OCI-LY7 (cell line): Measurements from ENCODE around the gene TMEM258. TPM values are rescaled to one million over a fixed set of nuclear protein-coding genes. Genes with fewer than 3 reads are reported as not detected.

Experiments used
- BruUV-seq: library from RNA; stranded (reverse); fragments of 400-500 nt; replicated peaks from 2 replicates; lab custom pipeline; 2021; lab: Mats Ljungman, UMichigan
- CTCF ChIA-PET: fragments of 300-600 bp; sonication (Branson Sonifier 250); formaldehyde crosslinking; loops from one replicate; lab custom pipeline; 2022; ENCODE audit warnings: antibody characterized with exemption; ENCODE audit not compliant: unreplicated experiment; lab: Charles Lee
- POLR2A ChIA-PET: fragments of 300-600 bp; sonication (Branson Sonifier 250); formaldehyde crosslinking; loops from one replicate; lab custom pipeline; 2022; ENCODE audit warnings: antibody characterized with exemption; lab: Charles Lee
- DNase-seq: peaks from one replicate; pipeline ENCODE4 v3.0.0-alpha.2; 2015; ENCODE audit warnings: low spot score
- H2AFZ ChIP-seq: fragments of 200-600 bp; sonication (generic), shearing (Covaris generic); 2 replicates; pipeline ENCODE4 v1.6.1; 2014; ENCODE audit warnings: mild to moderate bottlenecking, antibody characterized with exemption, low read length, moderate library complexity
- H3K27ac ChIP-seq: fragments of 200-600 bp; sonication (generic); 2 replicates; pipeline ENCODE4 v1.5.1; 2014; ENCODE audit warnings: mixed run types, low read depth, mild to moderate bottlenecking, moderate library complexity, low read length, inconsistent platforms; ENCODE audit not compliant: poor library complexity, severe bottlenecking
- H3K36me3 ChIP-seq: fragments of 200-600 bp; sonication (generic); 2 replicates; pipeline ENCODE4 v1.6.1; 2014; ENCODE audit warnings: mild to moderate bottlenecking, antibody characterized with exemption, low read length, moderate library complexity, mixed read lengths; ENCODE audit not compliant: insufficient read depth
- H3K4me1 ChIP-seq: fragments of 200-600 bp; sonication (generic); 2 replicates; pipeline ENCODE4 v1.5.1; 2014; ENCODE audit warnings: mild to moderate bottlenecking, low read length; ENCODE audit not compliant: insufficient read depth, poor library complexity, severe bottlenecking
- H3K4me2 ChIP-seq: fragments of 200-600 bp; sonication (generic); 2 replicates; pipeline ENCODE4 v1.6.1; 2014; ENCODE audit warnings: mild to moderate bottlenecking, low read length
- H3K4me3 ChIP-seq: fragments of 200-600 bp; sonication (generic); 2 replicates; pipeline ENCODE4 v1.5.1; 2014; ENCODE audit warnings: mild to moderate bottlenecking, low read depth, low read length; ENCODE audit not compliant: poor library complexity, severe bottlenecking
- H3K79me2 ChIP-seq: fragments of 200-600 bp; sonication (generic); 2 replicates; pipeline ENCODE4 v1.6.1; 2016; ENCODE audit warnings: low read depth, mild to moderate bottlenecking, low read length, moderate library complexity, mixed read lengths; ENCODE audit not compliant: insufficient read depth
- H3K9me2 ChIP-seq: fragments of 200-600 bp; sonication (generic); 2 replicates; pipeline ENCODE4 v1.6.1; 2016; ENCODE audit warnings: mild to moderate bottlenecking, low read length, mixed read lengths; ENCODE audit not compliant: insufficient read depth
- H3K9me3 ChIP-seq: fragments of 200-600 bp; sonication (generic); 2 replicates; pipeline ENCODE4 v1.6.1; 2014; ENCODE audit warnings: mild to moderate bottlenecking, mixed run types, low read length, mixed read lengths
- H4K20me1 ChIP-seq: fragments of 200-600 bp; sonication (generic); 2 replicates; pipeline ENCODE4 v1.6.1; 2014; ENCODE audit warnings: mild to moderate bottlenecking, antibody characterized with exemption, low read length, moderate library complexity, mixed read lengths; ENCODE audit not compliant: insufficient read depth
- EZH2phosphoT487 ChIP-seq: fragments of 200-600 bp; sonication (generic); IDR thresholded peaks from 2 replicates; pipeline ENCODE4 v1.6.1; 2018; ENCODE audit warnings: low read depth, borderline replicate concordance, mild to moderate bottlenecking, mixed run types, antibody characterized with exemption, low read length, moderate library complexity, mixed read lengths
- intact Hi-C: fragments of 100-400 bp; cut with micrococcal nuclease; formaldehyde crosslinking; loops from one replicate; pipeline ENCODE4 v1.10.0; 2022; ENCODE audit not compliant: unreplicated experiment
- total RNA-seq, 2 experiments: library from RNA; depleted of rRNA in 1 of 2; stranded (reverse); fragments of >200 nt in 1 of 2; shearing (Covaris generic) in 1 of 2; gene quantifications; 2 replicates each; pipeline ENCODE4 v1.2.3, GENCODE V29; 2014 to 2022
- TF ChIP-seq, protein P1 (sequence below): fragments of 200-600 bp; sonication (generic); conservative IDR thresholded peaks from 2 replicates; pipeline ENCODE4 v1.5.1; 2014; ENCODE audit warnings: mild to moderate bottlenecking, antibody characterized with exemption, low read length, moderate library complexity, mixed read lengths

TMEM258 gene
- total RNA-seq, 2 experiments from 2014 or later: 174 TPM

DNA sequence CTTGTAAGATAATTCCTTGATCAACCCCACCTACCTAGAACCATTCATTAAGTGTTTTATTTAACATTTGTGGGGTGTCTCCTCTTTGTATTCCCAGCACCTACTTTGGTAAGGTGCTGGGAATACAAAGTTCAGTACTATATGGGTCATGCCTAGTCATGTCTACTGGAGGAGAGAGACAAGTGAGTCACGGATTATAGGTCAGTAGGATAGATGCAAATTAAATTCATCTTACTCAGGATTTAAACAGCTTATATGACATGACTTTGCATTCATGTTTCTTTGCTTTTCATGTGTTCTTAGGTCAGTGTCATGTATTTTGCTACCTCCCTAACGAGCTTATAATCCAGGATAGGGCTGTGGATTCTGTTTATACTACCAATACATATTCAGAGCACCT lies 27.8 kb upstream of the TMEM258 start:
- no peak overlapping the region for H3K4me2 ChIP-seq
- H3K9me3 ChIP-seq: no peaks in the 10 kb centered on the region
- TF ChIP-seq, protein P1, sequence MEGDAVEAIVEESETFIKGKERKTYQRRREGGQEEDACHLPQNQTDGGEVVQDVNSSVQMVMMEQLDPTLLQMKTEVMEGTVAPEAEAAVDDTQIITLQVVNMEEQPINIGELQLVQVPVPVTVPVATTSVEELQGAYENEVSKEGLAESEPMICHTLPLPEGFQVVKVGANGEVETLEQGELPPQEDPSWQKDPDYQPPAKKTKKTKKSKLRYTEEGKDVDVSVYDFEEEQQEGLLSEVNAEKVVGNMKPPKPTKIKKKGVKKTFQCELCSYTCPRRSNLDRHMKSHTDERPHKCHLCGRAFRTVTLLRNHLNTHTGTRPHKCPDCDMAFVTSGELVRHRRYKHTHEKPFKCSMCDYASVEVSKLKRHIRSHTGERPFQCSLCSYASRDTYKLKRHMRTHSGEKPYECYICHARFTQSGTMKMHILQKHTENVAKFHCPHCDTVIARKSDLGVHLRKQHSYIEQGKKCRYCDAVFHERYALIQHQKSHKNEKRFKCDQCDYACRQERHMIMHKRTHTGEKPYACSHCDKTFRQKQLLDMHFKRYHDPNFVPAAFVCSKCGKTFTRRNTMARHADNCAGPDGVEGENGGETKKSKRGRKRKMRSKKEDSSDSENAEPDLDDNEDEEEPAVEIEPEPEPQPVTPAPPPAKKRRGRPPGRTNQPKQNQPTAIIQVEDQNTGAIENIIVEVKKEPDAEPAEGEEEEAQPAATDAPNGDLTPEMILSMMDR: no peak
- no peak for TF ChIP-seq EZH2phosphoT487
- ChIA-PET CTCF (no interaction called here), POLR2A (interaction anchor here (1.0 to 1.2 kb wide), 2 partner anchors 14 to 23 kb away, joined by 3 read pairs; no protein-coding TSS in a partner anchor)
- no peaks in the 10 kb centered on the region for H4K20me1 ChIP-seq
- no peak for DNase-seq
- no peak overlapping the region for H2AFZ ChIP-seq
- no peaks in the 10 kb centered on the region for H3K36me3 ChIP-seq
- H3K4me3 ChIP-seq: no peak overlapping the region
- H3K27ac ChIP-seq: no peak overlapping the region
- no peaks in the 10 kb centered on the region for H3K4me1 ChIP-seq
- H3K9me2 ChIP-seq: no peaks in the 10 kb centered on the region
- intact Hi-C loops: no loop called here
- no peaks in the 10 kb centered on the region for H3K79me2 ChIP-seq
- BruUV-seq: no TSS peak

DNA sequence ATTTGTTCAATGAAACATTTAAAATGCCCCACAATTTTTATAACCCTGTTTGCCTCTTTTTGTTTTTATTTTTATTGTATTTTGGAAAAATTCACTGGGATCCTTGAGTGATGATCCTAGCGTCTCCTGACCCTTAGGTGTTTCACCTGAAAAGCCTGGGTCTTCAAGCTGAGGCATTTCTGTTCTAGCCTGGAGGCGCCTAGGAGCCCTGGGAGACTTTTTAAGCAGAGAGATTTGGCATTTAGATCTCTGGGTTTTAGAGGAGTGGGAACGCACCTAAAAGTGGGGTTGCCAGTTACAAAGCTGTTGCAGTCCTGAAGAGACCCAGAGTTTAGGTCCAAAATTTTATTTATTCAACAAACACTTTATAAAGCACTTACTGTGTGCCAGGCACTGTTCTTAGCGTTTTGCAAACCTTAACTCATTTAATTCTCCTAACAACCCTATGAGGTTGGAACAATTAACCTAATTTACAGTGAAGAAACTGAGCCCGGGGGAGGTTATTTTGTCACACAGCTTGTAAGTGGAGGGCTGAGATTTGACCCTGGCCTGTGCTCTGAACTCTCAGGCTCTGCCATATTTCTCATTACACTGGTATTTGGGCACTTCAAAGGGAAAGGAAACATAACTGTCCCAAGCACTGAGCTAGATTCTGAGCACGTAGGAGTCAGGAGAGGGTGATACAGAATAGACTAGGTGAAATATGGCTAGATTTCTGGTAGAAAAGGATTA lies 25.2 kb upstream of the TMEM258 start:
- H3K27ac ChIP-seq: no peak overlapping the region
- intact Hi-C loops: no loop called here
- no peaks in the 10 kb centered on the region for H4K20me1 ChIP-seq
- H3K79me2 ChIP-seq: no peaks in the 10 kb centered on the region
- H3K4me2 ChIP-seq: no peak overlapping the region
- H3K9me2 ChIP-seq: no peaks in the 10 kb centered on the region
- CTCF ChIA-PET: no interaction called here
- no peak for DNase-seq
- POLR2A ChIA-PET: no interaction called here
- no peak overlapping the region for H2AFZ ChIP-seq
- no peaks in the 10 kb centered on the region for H3K36me3 ChIP-seq
- BruUV-seq: no TSS peak
- H3K4me1 ChIP-seq: no peaks in the 10 kb centered on the region
- H3K4me3 ChIP-seq: no peak overlapping the region
- no peaks in the 10 kb centered on the region for H3K9me3 ChIP-seq
- peak; percentile 53; the same call in 1 of the 2 replicates for TF ChIP-seq EZH2phosphoT487
- TF ChIP-seq, protein P1: no peak

DNA sequence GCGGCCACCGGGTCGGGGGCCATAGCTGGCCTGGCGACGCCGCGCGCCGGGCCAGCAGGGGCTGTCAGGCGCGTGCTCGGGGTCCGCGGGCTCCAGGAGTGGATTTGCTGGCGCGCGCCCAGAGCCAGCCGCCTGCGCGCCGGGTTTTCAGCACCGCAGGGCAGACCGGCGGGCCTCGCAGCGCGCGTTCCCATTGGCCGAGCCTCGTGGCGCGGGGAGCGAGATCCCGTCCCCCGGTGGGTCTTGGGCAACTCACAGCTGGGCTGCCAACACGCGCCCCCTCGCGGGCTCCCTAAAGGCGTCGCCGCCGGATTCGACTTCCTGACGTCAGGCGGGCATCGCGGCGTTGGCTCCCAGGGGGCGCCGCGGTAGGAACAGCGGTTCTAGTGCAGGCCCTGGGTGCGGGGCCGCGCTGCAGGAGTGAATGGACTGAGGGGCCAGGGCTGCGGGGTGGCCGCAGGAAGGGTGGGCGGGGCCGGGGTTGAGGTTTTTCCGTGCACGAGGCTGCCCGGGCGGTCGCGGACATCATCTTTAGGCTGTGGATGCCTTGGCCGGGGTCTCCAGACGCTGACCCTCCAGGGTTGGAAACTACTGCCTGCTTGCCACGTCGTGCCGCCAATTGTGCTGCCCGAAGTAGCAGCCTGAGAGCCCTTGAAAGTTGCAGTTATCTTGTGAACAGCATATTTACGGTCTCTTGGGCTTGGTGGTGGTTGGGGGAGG lies 24.5 kb upstream of the TMEM258 start, which contains the start of gene FADS1:
TSS of gene FADS1 (minus strand) at position 268 of the 720 bp plus-strand sequence. CDS start at position 194, 74 bp downstream.
- no peaks in the 10 kb centered on the region for H4K20me1 ChIP-seq
- H3K79me2 ChIP-seq: no peaks in the 10 kb centered on the region
- CTCF ChIA-PET: no interaction called here
- no peaks in the 10 kb centered on the region for H3K9me2 ChIP-seq
- H3K4me2 ChIP-seq: peak within 1 kb of the TSS; percentile 54; the same call in 1 of the 2 replicates
- no peak within 1 kb of the TSS for H3K27ac ChIP-seq
- BruUV-seq: no TSS peak
- POLR2A ChIA-PET: no interaction called here
- intact Hi-C loops: no loop called here
- TF ChIP-seq, protein P1: no peak; the same call in 1 of the 2 replicates
- TF ChIP-seq EZH2phosphoT487: no peak
- H3K4me1 ChIP-seq: no peaks in the 10 kb centered on the region
- H3K9me3 ChIP-seq: no peaks in the 10 kb centered on the region
- H3K36me3 ChIP-seq: no peaks in the 10 kb centered on the region
- no peak for DNase-seq
- H2AFZ ChIP-seq: no peak within 1 kb of the TSS
- H3K4me3 ChIP-seq: no peak within 1 kb of the TSS
